ENCODE results near the gene EFNB2. TPM values are rescaled to one million over a fixed set of nuclear protein-coding genes. Genes with fewer than 3 reads are reported as not detected.

The EFNB2 gene
- total RNA-seq, 1 experiment from 2014 or later: 15.9 TPM

- no peak for TF ChIP-seq GTF2I (CRISPR knock-in tag; conservative IDR thresholded peaks at IDR 0.05)
- TF ChIP-seq ZNF138 (CRISPR knock-in tag; conservative IDR thresholded peaks at IDR 0.05): no peak
- TF ChIP-seq JUN (CRISPR knock-in tag; IDR thresholded peaks at IDR 0.05): no peak
- no peak for TF ChIP-seq ATF1 (CRISPR knock-in tag; IDR thresholded peaks at IDR 0.05)
- peaks cover 24% of the 10 kb centered on the region for H3K4me1 Mint-ChIP-seq
- POLR2A ChIA-PET: no interaction called here
- H3K4me3 Mint-ChIP-seq: no peak overlapping the region
- peaks cover 9% of the 10 kb centered on the region for H3K36me3 Mint-ChIP-seq
- DNase-seq (ENCODE audit: low spot score): no peak
- H3K27me3 Mint-ChIP-seq (ENCODE audit: low read depth): no peaks in the 10 kb centered on the region
- H3K9me3 Mint-ChIP-seq: no peaks in the 10 kb centered on the region
- no peak overlapping the region for H3K27ac Mint-ChIP-seq
- ATAC-seq: no peak
- CTCF ChIA-PET: no interaction called here
Observed at GRCh38 chr13:106505732-106506131, 29.7 kb downstream of the EFNB2 start.

- TF ChIP-seq E2F1 (CRISPR knock-in tag; IDR thresholded peaks at IDR 0.05) (no peak), CREB1 (CRISPR knock-in tag; IDR thresholded peaks at IDR 0.05) (no peak), GABPB1 (CRISPR knock-in tag; IDR thresholded peaks at IDR 0.05) (no peak), USF1 (CRISPR knock-in tag; IDR thresholded peaks at IDR 0.05) (no peak), PRDM15 (CRISPR knock-in tag; IDR thresholded peaks at IDR 0.05) (no peak), PRRX2 (CRISPR knock-in tag; IDR thresholded peaks at IDR 0.05) (no peak), GRHL2 (CRISPR knock-in tag; IDR thresholded peaks at IDR 0.05; ENCODE audit: insufficient replicate concordance, severe bottlenecking) (no peak)
- no peak for DNase-seq (ENCODE audit: low spot score)
- peaks cover 9% of the 10 kb centered on the region for H3K36me3 Mint-ChIP-seq
- H3K27ac Mint-ChIP-seq: no peak overlapping the region
- H3K27me3 Mint-ChIP-seq (ENCODE audit: low read depth): no peaks in the 10 kb centered on the region
- ChIA-PET POLR2A (no interaction called here), CTCF (no interaction called here)
- no peaks in the 10 kb centered on the region for H3K9me3 Mint-ChIP-seq
- ATAC-seq: no peak
- peaks cover 28% of the 10 kb centered on the region for H3K4me1 Mint-ChIP-seq
- no peak overlapping the region for H3K4me3 Mint-ChIP-seq
Observed at GRCh38 chr13:106505295-106505694, 30.2 kb downstream of the EFNB2 start.

GRCh38 chr13:106503730-106504453 lies 31.6 kb downstream of the EFNB2 start:
- no peak overlapping the region for H3K27ac Mint-ChIP-seq
- H3K4me3 Mint-ChIP-seq: no peak overlapping the region
- no peaks in the 10 kb centered on the region for H3K27me3 Mint-ChIP-seq (ENCODE audit: low read depth)
- ATAC-seq (no peak), DNase-seq (ENCODE audit: low spot score) (no peak)
- ChIA-PET CTCF (no interaction called here), POLR2A (no interaction called here)
- peaks cover 5% of the 10 kb centered on the region; the same call in 1 of the 2 replicates for H3K36me3 Mint-ChIP-seq
- peaks cover 34% of the 10 kb centered on the region for H3K4me1 Mint-ChIP-seq
- no peaks in the 10 kb centered on the region for H3K9me3 Mint-ChIP-seq
- TF ChIP-seq PRDM15 (CRISPR knock-in tag; IDR thresholded peaks at IDR 0.05) (no peak), CBFB (CRISPR knock-in tag; IDR thresholded peaks at IDR 0.05; ENCODE audit: low read depth) (no peak), CTCF (IDR thresholded peaks at IDR 0.05) (no peak), CREM (CRISPR knock-in tag; IDR thresholded peaks at IDR 0.05) (no peak), ZNF671 (CRISPR knock-in tag; IDR thresholded peaks at IDR 0.05) (no peak), ZNF532 (CRISPR knock-in tag; IDR thresholded peaks at IDR 0.05; ENCODE audit: borderline replicate concordance) (no peak), ZNF423 (CRISPR knock-in tag; IDR thresholded peaks at IDR 0.05) (no peak)

Measured in WTC11 (cell line).